LNCaP clone FGC (cell line): ENCODE data around the gene CHPF.

ENCODE experiments used
- DNase-seq: peaks from one replicate; pipeline ENCODE4 v3.0.0-alpha.2; 2011; ENCODE audit warnings: low read depth
- H3K4me3 ChIP-seq: 2 replicates; pipeline ENCODE4 v1.5.1; 2011; ENCODE audit warnings: mild to moderate bottlenecking, low read depth, low read length, control low read depth
- TF ChIP-seq, protein P1 (sequence below): IDR thresholded peaks from 2 replicates; pipeline ENCODE4 v1.5.1; 2012; ENCODE audit warnings: mild to moderate bottlenecking; ENCODE audit not compliant: control insufficient read depth, insufficient read depth; ENCODE audit errors: extremely low read depth

Gene CHPF

DNA sequence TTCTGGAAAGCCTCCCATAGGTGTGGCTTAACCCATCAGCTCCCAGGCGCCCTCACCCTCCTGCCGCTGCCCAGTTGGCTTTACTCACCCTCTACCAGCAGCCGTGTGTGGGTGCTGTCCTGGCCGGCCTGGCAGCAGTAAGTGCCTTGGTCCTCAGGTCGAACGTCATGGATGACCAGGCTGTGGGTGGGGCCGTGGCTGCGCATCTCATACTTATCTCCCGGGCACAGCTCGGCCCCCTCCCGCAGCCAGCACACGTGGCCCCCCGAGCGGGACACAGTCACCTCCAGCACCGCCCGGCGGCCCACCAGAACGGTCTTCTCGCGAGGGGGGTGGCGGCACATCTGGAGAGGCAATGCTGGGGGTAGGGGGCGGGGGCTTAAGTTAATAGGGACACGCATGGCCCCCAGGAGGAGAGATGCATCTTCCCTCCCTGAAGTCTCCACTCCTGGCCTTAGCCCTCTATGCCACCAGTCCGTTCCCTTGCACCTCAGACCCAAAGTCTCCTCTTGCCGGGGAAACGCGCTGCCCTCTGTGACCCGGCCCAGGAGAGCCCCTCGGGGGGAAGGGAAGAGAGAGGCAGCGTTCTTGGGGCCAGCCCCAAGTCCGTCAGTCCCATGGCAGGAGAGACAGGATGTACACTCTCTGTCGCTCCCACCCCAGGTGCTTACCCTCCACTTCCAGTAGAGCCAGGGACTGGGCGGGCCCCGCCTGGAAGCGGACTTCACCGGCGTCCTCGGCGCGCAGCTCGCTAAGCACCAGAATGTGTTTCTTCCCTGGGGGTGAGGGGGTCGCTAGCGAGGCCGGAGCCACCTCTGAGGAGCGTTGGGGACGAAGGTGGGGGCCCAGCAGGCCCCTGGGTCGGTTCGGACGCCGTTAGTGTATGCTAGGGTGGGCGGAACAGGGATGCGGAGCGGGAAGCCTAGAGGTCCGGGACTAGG, 8.1 kb upstream of the CHPF start:
- H3K4me3 ChIP-seq, result peak overlapping the region; percentile 45
- TF ChIP-seq, protein P1, sequence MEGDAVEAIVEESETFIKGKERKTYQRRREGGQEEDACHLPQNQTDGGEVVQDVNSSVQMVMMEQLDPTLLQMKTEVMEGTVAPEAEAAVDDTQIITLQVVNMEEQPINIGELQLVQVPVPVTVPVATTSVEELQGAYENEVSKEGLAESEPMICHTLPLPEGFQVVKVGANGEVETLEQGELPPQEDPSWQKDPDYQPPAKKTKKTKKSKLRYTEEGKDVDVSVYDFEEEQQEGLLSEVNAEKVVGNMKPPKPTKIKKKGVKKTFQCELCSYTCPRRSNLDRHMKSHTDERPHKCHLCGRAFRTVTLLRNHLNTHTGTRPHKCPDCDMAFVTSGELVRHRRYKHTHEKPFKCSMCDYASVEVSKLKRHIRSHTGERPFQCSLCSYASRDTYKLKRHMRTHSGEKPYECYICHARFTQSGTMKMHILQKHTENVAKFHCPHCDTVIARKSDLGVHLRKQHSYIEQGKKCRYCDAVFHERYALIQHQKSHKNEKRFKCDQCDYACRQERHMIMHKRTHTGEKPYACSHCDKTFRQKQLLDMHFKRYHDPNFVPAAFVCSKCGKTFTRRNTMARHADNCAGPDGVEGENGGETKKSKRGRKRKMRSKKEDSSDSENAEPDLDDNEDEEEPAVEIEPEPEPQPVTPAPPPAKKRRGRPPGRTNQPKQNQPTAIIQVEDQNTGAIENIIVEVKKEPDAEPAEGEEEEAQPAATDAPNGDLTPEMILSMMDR, result no peak
- no peak for DNase-seq

DNA sequence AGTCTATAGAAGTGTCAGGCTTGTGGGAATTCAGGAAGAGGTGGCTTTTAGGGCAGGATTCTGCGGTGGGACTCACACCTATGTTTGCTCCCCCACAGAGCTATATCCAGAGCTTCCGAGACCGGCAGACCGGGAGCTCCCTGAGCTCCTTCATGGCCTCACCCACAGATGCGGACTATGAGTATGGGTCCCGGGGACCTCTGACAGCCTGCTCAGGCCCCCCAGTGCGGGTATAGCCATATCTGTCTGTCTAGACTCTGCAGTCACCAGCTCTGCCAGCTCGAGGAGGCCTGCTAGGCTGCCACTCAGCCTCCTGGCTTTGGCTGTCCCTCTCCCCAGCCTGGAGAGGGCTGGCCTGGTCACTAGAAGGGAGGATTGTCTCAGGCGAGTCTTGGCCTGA, 6.0 kb upstream of the CHPF start:
- TF ChIP-seq, protein P1, result no peak
- no peak overlapping the region for H3K4me3 ChIP-seq
- no peak for DNase-seq

DNA sequence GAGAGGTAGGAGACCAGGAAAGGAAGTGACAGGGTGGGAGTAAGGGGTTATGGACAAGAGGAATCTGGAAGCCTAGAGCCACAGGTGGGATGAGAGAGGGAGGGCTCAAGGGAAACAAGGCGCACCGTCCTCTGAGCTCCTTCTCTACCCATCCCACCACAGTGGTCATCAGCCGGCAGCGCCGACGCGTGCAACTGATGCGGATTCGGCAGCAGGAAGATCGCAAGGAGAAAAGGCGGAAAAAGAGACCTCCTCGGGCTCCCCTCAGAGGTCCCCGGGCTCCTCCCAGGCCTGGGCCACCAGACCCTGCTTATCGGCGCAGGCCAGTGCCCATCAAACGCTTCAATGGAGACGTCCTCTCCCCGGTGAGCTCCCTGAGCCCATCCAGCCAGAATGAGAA, 5.4 kb upstream of the CHPF start:
- TF ChIP-seq, protein P1, result no peak
- no peak for DNase-seq
- no peak overlapping the region for H3K4me3 ChIP-seq

DNA sequence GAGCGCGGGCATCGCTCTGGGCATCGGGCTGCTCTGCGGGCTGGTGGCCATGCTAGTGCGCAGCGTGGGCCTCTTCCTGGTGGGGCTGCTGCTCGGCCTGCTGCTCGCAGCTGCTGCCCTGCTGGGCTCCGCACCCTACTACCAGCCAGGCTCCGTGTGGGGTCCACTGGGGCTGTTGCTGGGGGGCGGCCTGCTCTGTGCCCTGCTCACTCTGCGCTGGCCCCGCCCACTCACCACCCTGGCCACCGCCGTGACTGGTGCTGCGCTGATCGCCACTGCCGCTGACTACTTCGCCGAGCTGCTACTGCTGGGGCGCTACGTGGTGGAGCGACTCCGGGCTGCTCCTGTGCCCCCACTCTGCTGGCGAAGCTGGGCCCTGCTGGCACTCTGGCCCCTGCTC, 4.0 kb upstream of the CHPF start:
- H3K4me3 ChIP-seq, result no peak overlapping the region
- TF ChIP-seq, protein P1, result no peak
- no peak for DNase-seq

DNA sequence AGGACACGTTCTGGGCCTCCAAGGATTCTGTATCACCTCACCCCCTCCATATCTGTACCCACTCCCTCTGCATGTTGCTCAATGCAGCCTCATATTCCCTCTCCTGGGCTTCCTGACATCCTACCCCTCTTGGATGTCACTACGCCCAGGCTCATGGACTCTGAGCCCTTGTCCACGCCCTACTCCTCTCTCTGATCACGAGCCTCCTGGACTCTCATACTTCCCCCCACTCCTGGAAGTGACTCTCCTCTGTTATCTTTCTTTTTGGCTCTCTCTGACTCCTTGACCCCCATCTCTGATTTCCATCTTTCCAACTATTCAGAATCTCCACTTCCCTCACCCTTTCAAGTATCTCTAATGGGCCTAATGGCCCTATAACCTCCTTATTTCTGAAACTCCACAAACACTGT, 2.3 kb upstream of the CHPF start:
- H3K4me3 ChIP-seq, result no peak overlapping the region
- no peak for DNase-seq
- TF ChIP-seq, protein P1, result no peak

DNA sequence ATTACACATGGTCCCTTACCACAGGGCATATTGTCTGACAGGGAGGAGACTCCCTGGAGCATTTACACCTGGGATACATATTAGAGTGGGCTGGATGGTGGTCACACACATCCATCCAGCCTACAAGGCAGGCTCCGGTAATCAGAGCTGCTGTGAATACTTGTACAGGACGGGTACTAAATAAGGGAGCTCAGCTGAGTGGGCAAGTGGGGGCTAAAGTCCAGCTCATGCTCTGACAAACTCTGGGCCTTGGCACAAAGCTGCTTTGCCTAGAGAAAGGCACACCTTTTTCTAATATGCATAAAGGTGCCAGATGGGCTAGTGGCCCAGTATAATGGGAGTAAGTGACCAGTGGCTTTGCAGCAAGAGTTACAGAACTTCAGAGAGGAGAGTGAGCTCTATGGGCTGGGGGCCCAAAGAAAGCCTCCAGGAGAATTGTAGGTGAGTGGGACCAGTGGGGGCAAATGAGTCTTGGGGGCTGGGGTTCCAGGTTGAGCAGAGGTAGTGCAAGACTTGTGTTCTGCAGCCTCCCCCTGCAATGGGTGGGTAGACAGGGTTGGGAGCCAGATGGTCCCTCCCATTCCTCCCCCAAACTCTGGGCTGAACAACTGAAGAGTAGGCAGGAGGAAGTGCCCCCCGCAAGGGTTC, 1.8 kb upstream of the CHPF start:
- no peak for DNase-seq
- TF ChIP-seq, protein P1, result no peak

More for the DNA sequence above, 1.8 kb upstream of the CHPF start:
- no peak overlapping the region for H3K4me3 ChIP-seq
